ENCODE data around the gene MPP4. TPM values are rescaled to one million over a fixed set of nuclear protein-coding genes. Genes with fewer than 3 reads are reported as not detected.
A peak's percentile ranks its signal among the peaks of the same experiment; 100 is the strongest.

The MPP4 gene
- total and polyA plus RNA-seq, 2 donors from 2014 or later, result 0.19 TPM; not detected in 1

DNA sequence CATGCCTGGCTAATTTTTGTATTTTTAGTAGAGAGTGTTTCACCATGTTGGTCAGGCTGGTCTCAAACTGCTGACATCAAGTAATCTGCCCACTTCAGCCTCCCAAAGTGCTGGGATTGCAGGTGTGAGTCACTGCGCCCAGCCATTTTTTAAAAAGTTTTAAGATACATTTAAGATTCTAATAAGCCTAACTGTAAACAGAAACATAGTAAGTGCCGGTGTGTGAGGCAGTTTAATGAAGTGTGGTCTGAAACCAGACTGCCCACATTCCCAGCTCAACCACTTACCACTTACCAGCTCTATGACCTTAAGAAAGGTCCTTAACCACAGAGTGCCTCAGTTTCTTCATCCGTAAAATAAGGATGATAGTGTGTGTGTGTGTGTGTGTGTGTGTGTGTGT lies 97.5 kb downstream of the MPP4 start:
- Histone ChIP-seq H3K9ac (ENCODE audit: low read length in 3 of 3) (no peak overlapping the region), H3K36me3 (ENCODE audit: control insufficient read depth in 2 of 3, insufficient read depth in 3 of 3, low read length in 3 of 3) (no peaks in the 10 kb centered on the region), H3K4me3 (ENCODE audit: low read length in 3 of 3) (no peak overlapping the region), H3K9me3 (ENCODE audit: control insufficient read depth in 2 of 3, insufficient read depth in 1 of 3, low read length in 3 of 3) (no peaks in the 10 kb centered on the region), H3K27ac (ENCODE audit: low read depth in 2 of 2, low read length in 2 of 2) (no peak overlapping the region), H3K27me3 (ENCODE audit: control insufficient read depth, insufficient read depth, low read length) (no peaks in the 10 kb centered on the region), H3K4me1 (ENCODE audit: control insufficient read depth in 2 of 3, insufficient read depth in 2 of 3, low read depth in 1 of 3, low read length in 3 of 3) (no peaks in the 10 kb centered on the region)
- intact Hi-C loops (cut with DNase I), result no loop called here
- TF ChIP-seq, protein P1, sequence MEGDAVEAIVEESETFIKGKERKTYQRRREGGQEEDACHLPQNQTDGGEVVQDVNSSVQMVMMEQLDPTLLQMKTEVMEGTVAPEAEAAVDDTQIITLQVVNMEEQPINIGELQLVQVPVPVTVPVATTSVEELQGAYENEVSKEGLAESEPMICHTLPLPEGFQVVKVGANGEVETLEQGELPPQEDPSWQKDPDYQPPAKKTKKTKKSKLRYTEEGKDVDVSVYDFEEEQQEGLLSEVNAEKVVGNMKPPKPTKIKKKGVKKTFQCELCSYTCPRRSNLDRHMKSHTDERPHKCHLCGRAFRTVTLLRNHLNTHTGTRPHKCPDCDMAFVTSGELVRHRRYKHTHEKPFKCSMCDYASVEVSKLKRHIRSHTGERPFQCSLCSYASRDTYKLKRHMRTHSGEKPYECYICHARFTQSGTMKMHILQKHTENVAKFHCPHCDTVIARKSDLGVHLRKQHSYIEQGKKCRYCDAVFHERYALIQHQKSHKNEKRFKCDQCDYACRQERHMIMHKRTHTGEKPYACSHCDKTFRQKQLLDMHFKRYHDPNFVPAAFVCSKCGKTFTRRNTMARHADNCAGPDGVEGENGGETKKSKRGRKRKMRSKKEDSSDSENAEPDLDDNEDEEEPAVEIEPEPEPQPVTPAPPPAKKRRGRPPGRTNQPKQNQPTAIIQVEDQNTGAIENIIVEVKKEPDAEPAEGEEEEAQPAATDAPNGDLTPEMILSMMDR (IDR thresholded peaks at IDR 0.05; ENCODE audit: borderline replicate concordance, extremely low read depth, insufficient read depth), result no peak
- DNase-seq (peak in 2 of 5 donors; percentile 16 to 27), FAIRE-seq (no peak)

DNA sequence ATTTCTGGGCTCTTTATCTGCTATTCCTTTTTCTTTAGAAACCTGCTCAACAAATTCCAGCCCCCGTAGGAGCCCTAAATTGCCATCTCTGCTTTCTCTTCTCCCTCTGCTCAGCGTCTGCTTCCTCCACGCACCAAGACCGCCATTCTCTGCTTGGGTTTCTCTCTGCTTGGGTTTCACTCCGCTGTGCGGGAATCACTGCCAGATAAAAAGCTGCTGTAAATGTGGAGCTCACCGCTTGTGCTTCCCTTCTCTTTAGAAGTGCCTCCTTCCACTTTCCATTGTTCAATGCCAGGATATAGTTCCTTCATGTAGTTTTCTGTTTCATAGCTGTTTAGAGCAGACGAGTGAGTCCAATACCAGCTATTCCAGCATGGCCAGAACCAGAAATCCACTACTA lies 101.0 kb downstream of the MPP4 start:
- no peak for DNase-seq
- Histone ChIP-seq H3K9me3 (ENCODE audit: control insufficient read depth in 2 of 3, insufficient read depth in 1 of 3, low read length in 3 of 3) (no peaks in the 10 kb centered on the region), H3K4me1 (ENCODE audit: control insufficient read depth in 2 of 3, insufficient read depth in 2 of 3, low read depth in 1 of 3, low read length in 3 of 3) (no peaks in the 10 kb centered on the region), H3K27ac (ENCODE audit: low read depth in 2 of 2, low read length in 2 of 2) (no peak overlapping the region), H3K36me3 (ENCODE audit: control insufficient read depth in 2 of 3, insufficient read depth in 3 of 3, low read length in 3 of 3) (no peaks in the 10 kb centered on the region), H3K9ac (ENCODE audit: low read length in 3 of 3) (no peak overlapping the region), H3K27me3 (ENCODE audit: control insufficient read depth, insufficient read depth, low read length) (no peaks in the 10 kb centered on the region), H3K4me3 (ENCODE audit: low read length in 3 of 3) (no peak overlapping the region)
- intact Hi-C loops (cut with DNase I), result no loop called here
- TF ChIP-seq, protein P1 (IDR thresholded peaks at IDR 0.05; ENCODE audit: borderline replicate concordance, extremely low read depth, insufficient read depth), result no peak
- no peak for FAIRE-seq

Other genes starting within 250 kb of the MPP4 start
- gene TRAK2, start 247.2 kb downstream of the MPP4 start, total RNA-seq, result 65.8 TPM
- gene TRAK2, start 247.2 kb downstream of the MPP4 start, polyA plus RNA-seq (ENCODE audit: insufficient read depth, low read depth, low replicate concordance), result 16.6 TPM
- 26.1 TPM for gene STRADB, start 246.9 kb downstream of the MPP4 start, total RNA-seq
- gene STRADB, start 246.9 kb downstream of the MPP4 start, polyA plus RNA-seq (ENCODE audit: insufficient read depth, low read depth, low replicate concordance), result 60.3 TPM
- 14.9 TPM for gene TMEM237, start 55.1 kb downstream of the MPP4 start, total RNA-seq
- gene TMEM237, start 55.1 kb downstream of the MPP4 start, polyA plus RNA-seq (ENCODE audit: insufficient read depth, low read depth, low replicate concordance), result 10.7 TPM
- 24.4 TPM for gene ALS2, start 82.3 kb upstream of the MPP4 start, total RNA-seq
- gene ALS2, start 82.3 kb upstream of the MPP4 start, polyA plus RNA-seq (ENCODE audit: insufficient read depth, low read depth, low replicate concordance), result 7.1 TPM
- gene CDK15, start 107.9 kb upstream of the MPP4 start, total RNA-seq, result 2.7 TPM
- 0.11 TPM for gene CDK15, start 107.9 kb upstream of the MPP4 start, polyA plus RNA-seq (ENCODE audit: insufficient read depth, low read depth, low replicate concordance)

All from kidney (tissue), 14 donors.